Suprapubic skin (tissue), 3 donors: ENCODE data around the gene SEC24D.

Experiments
- POLR2A ChIP-seq, 2 donors: fragments of 450-650 bp; IDR thresholded peaks; one replicate each; pipeline ENCODE4 v1.6.1; 2017; ENCODE audit warnings: antibody characterized with exemption in 2 of 2, mild to moderate bottlenecking in 2 of 2, moderate library complexity in 2 of 2
- TF ChIP-seq, protein P1 (sequence below), 2 donors: fragments of 200-600 bp in 1 of 2; fragments of 450-650 bp in 1 of 2; sonication (generic) in 1 of 2; IDR thresholded peaks; one replicate each; pipeline ENCODE4 v1.5.1; 2016 to 2019; ENCODE audit warnings: antibody characterized with exemption in 2 of 2, mild to moderate bottlenecking in 1 of 2, moderate library complexity in 1 of 2

DNA sequence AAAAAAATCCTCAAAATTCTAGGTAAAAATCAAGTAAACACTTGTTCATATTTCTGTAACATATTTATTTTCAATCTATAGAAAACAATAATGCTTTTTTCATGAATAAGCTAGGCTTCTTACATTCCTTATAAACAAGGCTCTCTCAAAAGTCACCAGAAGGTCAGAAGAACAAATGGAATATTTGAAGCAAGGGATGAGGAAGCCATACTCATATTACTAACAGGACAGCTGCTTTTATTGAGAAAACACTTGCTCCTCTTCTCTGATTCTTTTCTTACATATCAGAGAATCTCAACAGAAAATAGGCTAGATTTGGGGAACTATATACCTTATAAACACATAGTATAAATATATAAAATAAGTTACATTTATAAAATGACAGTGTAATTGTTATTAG lies 82.8 kb downstream of the SEC24D start:
- TF ChIP-seq, protein P1, sequence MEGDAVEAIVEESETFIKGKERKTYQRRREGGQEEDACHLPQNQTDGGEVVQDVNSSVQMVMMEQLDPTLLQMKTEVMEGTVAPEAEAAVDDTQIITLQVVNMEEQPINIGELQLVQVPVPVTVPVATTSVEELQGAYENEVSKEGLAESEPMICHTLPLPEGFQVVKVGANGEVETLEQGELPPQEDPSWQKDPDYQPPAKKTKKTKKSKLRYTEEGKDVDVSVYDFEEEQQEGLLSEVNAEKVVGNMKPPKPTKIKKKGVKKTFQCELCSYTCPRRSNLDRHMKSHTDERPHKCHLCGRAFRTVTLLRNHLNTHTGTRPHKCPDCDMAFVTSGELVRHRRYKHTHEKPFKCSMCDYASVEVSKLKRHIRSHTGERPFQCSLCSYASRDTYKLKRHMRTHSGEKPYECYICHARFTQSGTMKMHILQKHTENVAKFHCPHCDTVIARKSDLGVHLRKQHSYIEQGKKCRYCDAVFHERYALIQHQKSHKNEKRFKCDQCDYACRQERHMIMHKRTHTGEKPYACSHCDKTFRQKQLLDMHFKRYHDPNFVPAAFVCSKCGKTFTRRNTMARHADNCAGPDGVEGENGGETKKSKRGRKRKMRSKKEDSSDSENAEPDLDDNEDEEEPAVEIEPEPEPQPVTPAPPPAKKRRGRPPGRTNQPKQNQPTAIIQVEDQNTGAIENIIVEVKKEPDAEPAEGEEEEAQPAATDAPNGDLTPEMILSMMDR (IDR thresholded peaks at IDR 0.05), result no peak
- no peak for TF ChIP-seq POLR2A (IDR thresholded peaks at IDR 0.05)
